ENCODE data around the gene C9. TPM values are rescaled to one million over a fixed set of nuclear protein-coding genes. Genes with fewer than 3 reads are reported as not detected.

C9 gene
- total RNA-seq, 1 donor from 2014 or later = not detected

DNA sequence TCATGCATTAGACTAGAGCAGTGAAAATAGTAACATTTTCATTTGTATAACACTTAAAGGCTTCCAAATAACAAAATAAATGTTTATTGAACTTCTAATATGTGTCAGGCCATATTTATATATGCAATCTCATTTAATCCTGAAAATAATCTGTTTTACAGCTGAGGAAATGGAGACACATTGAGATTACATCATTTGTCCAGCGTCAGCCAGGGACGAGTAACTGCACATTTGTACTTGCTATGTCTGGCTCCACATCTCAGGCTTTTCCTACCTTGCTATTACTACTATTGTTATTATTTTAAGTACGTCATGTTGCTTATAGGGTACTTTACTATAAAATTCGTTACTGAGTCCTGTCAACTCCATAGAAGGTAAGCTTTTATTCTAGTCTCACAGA lies 3.8 kb upstream of the C9 start:
- Histone ChIP-seq H3K27me3 (no peaks in the 10 kb centered on the region), H3K9me3 (no peaks in the 10 kb centered on the region), H3K27ac (no peak overlapping the region), H3K36me3 (peaks cover 0 to 10% of the 10 kb centered on the region in 2 donors), H3K4me3 (no peak overlapping the region), H3K4me1 (no peaks in the 10 kb centered on the region)
- TF ChIP-seq POLR2A (IDR thresholded peaks at IDR 0.05) (no peak), POLR2AphosphoS5 (IDR thresholded peaks at IDR 0.05; ENCODE audit: insufficient read depth in 1 of 2, low read depth in 1 of 2) (no peak)
- TF ChIP-seq, protein P1, sequence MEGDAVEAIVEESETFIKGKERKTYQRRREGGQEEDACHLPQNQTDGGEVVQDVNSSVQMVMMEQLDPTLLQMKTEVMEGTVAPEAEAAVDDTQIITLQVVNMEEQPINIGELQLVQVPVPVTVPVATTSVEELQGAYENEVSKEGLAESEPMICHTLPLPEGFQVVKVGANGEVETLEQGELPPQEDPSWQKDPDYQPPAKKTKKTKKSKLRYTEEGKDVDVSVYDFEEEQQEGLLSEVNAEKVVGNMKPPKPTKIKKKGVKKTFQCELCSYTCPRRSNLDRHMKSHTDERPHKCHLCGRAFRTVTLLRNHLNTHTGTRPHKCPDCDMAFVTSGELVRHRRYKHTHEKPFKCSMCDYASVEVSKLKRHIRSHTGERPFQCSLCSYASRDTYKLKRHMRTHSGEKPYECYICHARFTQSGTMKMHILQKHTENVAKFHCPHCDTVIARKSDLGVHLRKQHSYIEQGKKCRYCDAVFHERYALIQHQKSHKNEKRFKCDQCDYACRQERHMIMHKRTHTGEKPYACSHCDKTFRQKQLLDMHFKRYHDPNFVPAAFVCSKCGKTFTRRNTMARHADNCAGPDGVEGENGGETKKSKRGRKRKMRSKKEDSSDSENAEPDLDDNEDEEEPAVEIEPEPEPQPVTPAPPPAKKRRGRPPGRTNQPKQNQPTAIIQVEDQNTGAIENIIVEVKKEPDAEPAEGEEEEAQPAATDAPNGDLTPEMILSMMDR (IDR thresholded peaks at IDR 0.05) = no peak
- intact Hi-C loops (cut with DNase I) = no loop called here
- no peak for DNase-seq (ENCODE audit: extremely low spot score in 2 of 2)

DNA sequence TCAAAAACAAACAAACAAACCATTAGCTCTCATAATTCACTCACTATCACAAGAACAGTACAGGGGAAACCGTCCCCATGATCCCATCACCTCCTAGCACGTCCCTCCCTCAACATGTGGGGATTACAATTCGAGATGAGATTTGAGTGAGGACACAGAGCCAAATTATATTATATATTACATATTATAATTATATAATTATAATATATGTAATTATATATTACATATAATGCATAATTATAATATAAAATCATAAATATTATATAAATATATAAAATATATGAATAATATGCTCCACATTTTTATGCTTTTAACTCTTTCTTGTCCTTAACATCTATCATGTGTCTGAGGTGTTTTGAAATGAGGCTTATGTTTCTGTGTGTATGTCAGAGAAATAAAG lies 3.4 kb upstream of the C9 start:
- Histone ChIP-seq H3K9me3 (no peaks in the 10 kb centered on the region), H3K27ac (no peak overlapping the region), H3K36me3 (peaks cover 0 to 6% of the 10 kb centered on the region in 2 donors), H3K4me3 (no peak overlapping the region), H3K27me3 (no peaks in the 10 kb centered on the region), H3K4me1 (no peaks in the 10 kb centered on the region)
- TF ChIP-seq POLR2A (IDR thresholded peaks at IDR 0.05) (no peak), POLR2AphosphoS5 (IDR thresholded peaks at IDR 0.05; ENCODE audit: insufficient read depth in 1 of 2, low read depth in 1 of 2) (no peak)
- TF ChIP-seq, protein P1 (IDR thresholded peaks at IDR 0.05) = no peak
- no peak for DNase-seq (ENCODE audit: extremely low spot score in 2 of 2)
- intact Hi-C loops (cut with DNase I) = no loop called here

DNA sequence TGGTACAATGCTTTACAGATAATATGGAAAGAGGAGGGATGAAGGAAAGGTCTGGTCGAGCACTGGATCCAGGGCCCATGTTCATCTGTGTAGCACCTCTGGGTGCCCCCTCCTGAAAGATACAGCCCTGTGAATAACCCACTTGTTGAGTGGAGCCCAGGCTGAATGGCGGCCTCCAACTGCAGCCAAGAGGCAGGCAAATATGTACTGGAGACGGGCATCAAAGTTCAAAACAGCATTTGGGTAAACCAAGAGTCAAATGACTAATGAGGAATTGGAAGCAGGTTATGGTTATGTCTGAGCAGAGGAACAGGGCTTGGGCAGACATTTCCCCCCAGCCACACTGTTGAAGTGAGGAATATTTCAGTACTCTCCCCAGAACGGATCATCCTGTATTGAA lies 1.1 kb downstream of the C9 start:
- Histone ChIP-seq H3K27me3 (no peaks in the 10 kb centered on the region), H3K9me3 (no peaks in the 10 kb centered on the region), H3K27ac (no peak overlapping the region), H3K4me3 (no peak overlapping the region), H3K36me3 (no peaks in the 10 kb centered on the region), H3K4me1 (no peaks in the 10 kb centered on the region)
- intact Hi-C loops (cut with DNase I) = no loop called here
- DNase-seq (ENCODE audit: extremely low spot score in 2 of 2) = no peak
- TF ChIP-seq POLR2AphosphoS5 (IDR thresholded peaks at IDR 0.05; ENCODE audit: insufficient read depth in 1 of 2, low read depth in 1 of 2) (no peak), POLR2A (IDR thresholded peaks at IDR 0.05) (no peak)
- TF ChIP-seq, protein P1 (IDR thresholded peaks at IDR 0.05) = no peak

DNA sequence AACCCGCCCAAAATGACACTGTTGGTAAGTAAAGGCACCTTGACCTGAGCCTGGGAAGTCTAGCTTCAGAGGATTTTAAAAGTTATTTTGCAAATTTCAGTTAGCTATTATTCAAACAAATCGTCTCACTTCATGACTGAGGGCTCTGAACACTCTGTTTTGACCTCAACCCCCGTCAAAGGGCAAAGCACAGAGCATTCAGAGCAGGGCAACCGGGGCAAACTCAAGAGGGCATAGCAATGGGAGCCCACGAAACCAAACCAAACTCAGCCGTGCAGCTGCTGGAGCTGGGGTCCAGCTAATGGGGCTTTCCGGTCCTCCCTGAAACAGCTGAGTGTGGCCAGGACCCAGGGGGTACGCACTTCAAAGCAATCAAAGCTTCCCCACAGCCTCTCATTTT lies 1.6 kb downstream of the C9 start:
- H3K27me3 ChIP-seq = no peaks in the 10 kb centered on the region
- H3K4me1 ChIP-seq = no peaks in the 10 kb centered on the region
- no peak overlapping the region for H3K27ac ChIP-seq
- H3K4me3 ChIP-seq = no peak overlapping the region
- no peak for DNase-seq (ENCODE audit: extremely low spot score in 2 of 2)
- TF ChIP-seq POLR2A (IDR thresholded peaks at IDR 0.05) (no peak), POLR2AphosphoS5 (IDR thresholded peaks at IDR 0.05; ENCODE audit: insufficient read depth in 1 of 2, low read depth in 1 of 2) (no peak)
- TF ChIP-seq, protein P1 (IDR thresholded peaks at IDR 0.05) = no peak
- no peaks in the 10 kb centered on the region for H3K36me3 ChIP-seq
- H3K9me3 ChIP-seq = no peaks in the 10 kb centered on the region
- intact Hi-C loops (cut with DNase I) = no loop called here

DNA sequence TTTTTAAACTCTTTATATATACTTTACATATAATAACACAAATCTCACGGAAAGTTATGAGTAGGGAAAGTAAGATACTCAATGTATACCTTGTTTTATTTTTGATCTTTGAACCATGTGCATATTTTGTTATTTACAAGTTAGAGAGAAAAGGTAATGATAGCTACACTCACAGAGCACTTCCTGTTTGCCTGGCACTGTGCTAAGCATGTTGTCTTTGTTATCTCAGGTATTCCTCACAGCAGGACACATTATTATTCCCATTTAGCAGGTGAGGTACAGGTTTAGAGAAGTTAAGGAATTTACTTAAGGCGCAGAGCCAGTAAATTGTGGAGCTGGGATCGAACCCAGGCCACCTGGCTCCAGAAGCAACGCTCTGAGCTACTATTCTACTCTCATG lies 3.0 kb downstream of the C9 start:
- Histone ChIP-seq H3K9me3 (no peaks in the 10 kb centered on the region), H3K27me3 (no peaks in the 10 kb centered on the region), H3K36me3 (no peaks in the 10 kb centered on the region), H3K27ac (no peak overlapping the region), H3K4me3 (no peak overlapping the region), H3K4me1 (no peaks in the 10 kb centered on the region)
- intact Hi-C loops (cut with DNase I) = no loop called here
- no peak for DNase-seq (ENCODE audit: extremely low spot score in 2 of 2)
- no peak for TF ChIP-seq POLR2AphosphoS5 (IDR thresholded peaks at IDR 0.05; ENCODE audit: insufficient read depth in 1 of 2, low read depth in 1 of 2)
- TF ChIP-seq POLR2A (IDR thresholded peaks at IDR 0.05) = no peak
- TF ChIP-seq, protein P1 (IDR thresholded peaks at IDR 0.05) = no peak

Measured in vagina (tissue), 2 donors.